SK-N-SH (cell line): ENCODE data around the gene NEK10. TPM values are rescaled to one million over a fixed set of nuclear protein-coding genes. Genes with fewer than 3 reads are reported as not detected.

Experiments
- CTCF ChIA-PET: fragments of 300-600, 350-600 bp; formaldehyde crosslinking; extraction: SDS; loops from one replicate; lab custom pipeline; 2021; lab: Yijun Ruan, JAX
- POLR2A ChIA-PET: fragments of 350-600 bp; sonication (Branson Sonifier 250); formaldehyde crosslinking; extraction: SDS; loops from one replicate; lab custom pipeline; 2020; ENCODE audit warnings: antibody characterized with exemption, inconsistent platforms; lab: Yijun Ruan, JAX
- DNase-seq: peaks from one replicate; pipeline ENCODE4 v3.0.0; 2012
- H2AFZ ChIP-seq: fragments of 200-600 bp; sonication (generic); 2 replicates; pipeline ENCODE4 v1.8.1; 2016; ENCODE audit warnings: antibody characterized with exemption, mild to moderate bottlenecking, low read depth
- H3F3A ChIP-seq: fragments of 200-600 bp; sonication (generic); replicated peaks from 2 replicates; pipeline ENCODE3; 2016; ENCODE audit warnings: antibody characterized with exemption, mild to moderate bottlenecking; ENCODE audit not compliant: insufficient read depth
- H3K27ac ChIP-seq, 2 experiments: fragments of 200-500 bp in 1 of 2; fragments of 200-600 bp in 1 of 2; sonication (Bioruptor generic) in 1 of 2; sonication (generic), shearing (Covaris generic) in 1 of 2; 2 replicates each; pipeline versions ENCODE4 v1.5.1 to v1.6.1; 2014 to 2016; ENCODE audit warnings: low read depth in 2 of 2, inconsistent platforms in 1 of 2, low read length in 1 of 2, mild to moderate bottlenecking in 1 of 2, mixed read lengths in 1 of 2
- H3K27me3 ChIP-seq: fragments of 200-600 bp; sonication (generic), shearing (Covaris generic); 2 replicates; pipeline ENCODE4 v1.6.1; 2016; ENCODE audit warnings: mixed run types; ENCODE audit not compliant: insufficient read depth
- H3K36me3 ChIP-seq, 2 experiments: fragments of 200-500 bp in 1 of 2; fragments of 200-600 bp in 1 of 2; sonication (Bioruptor generic) in 1 of 2; sonication (generic) in 1 of 2; replicated peaks in 1 of 2; 2 replicates each; pipeline versions ENCODE3 to v1.5.1; 2014 to 2016; ENCODE audit warnings: low read length in 1 of 2, mild to moderate bottlenecking in 1 of 2; ENCODE audit not compliant: insufficient read depth in 2 of 2, control insufficient read depth in 1 of 2
- H3K4me1 ChIP-seq, 2 experiments: fragments of 200-500 bp in 1 of 2; fragments of 200-600 bp in 1 of 2; sonication (Bioruptor generic) in 1 of 2; sonication (generic), shearing (Covaris generic) in 1 of 2; 2 replicates each; pipeline versions ENCODE4 v1.5.1 to v1.6.1; 2014 to 2016; ENCODE audit warnings: low read depth in 1 of 2, low read length in 1 of 2, mixed run types in 1 of 2; ENCODE audit not compliant: insufficient read depth in 2 of 2, control insufficient read depth in 1 of 2
- H3K4me2 ChIP-seq: fragments of 200-600 bp; sonication (generic), shearing (Covaris generic); 2 replicates; pipeline ENCODE4 v1.6.1; 2017; ENCODE audit warnings: mixed run types
- H3K4me3 ChIP-seq, 2 experiments: fragments of 200-500 bp in 1 of 2; fragments of 200-600 bp in 1 of 2; sonication (Bioruptor generic) in 1 of 2; sonication (generic), shearing (Covaris generic) in 1 of 2; 2 replicates each; pipeline versions ENCODE4 v1.5.1 to v1.8.1; 2014 to 2016; ENCODE audit warnings: low read depth in 2 of 2, inconsistent platforms in 1 of 2, low read length in 1 of 2, mild to moderate bottlenecking in 1 of 2, mixed read lengths in 1 of 2, moderate library complexity in 1 of 2
- H3K79me2 ChIP-seq: fragments of 200-600 bp; sonication (generic); 2 replicates; pipeline ENCODE4 v1.8.1; 2017; ENCODE audit warnings: mild to moderate bottlenecking; ENCODE audit not compliant: insufficient read depth
- H3K9ac ChIP-seq: fragments of 200-600 bp; sonication (generic); 2 replicates; pipeline ENCODE4 v1.6.1; 2017; ENCODE audit warnings: mixed run types
- H3K9me2 ChIP-seq: fragments of 200-600 bp; sonication (generic); 2 replicates; pipeline ENCODE4 v1.6.1; 2017; ENCODE audit warnings: mixed run types
- H3K9me3 ChIP-seq: fragments of 200-600 bp; sonication (generic); 2 replicates; pipeline ENCODE4 v1.6.1; 2017; ENCODE audit warnings: mixed run types, mild to moderate bottlenecking, moderate library complexity
- H4K20me1 ChIP-seq: fragments of 200-600 bp; sonication (generic); 2 replicates; pipeline ENCODE4 v1.6.1; 2017; ENCODE audit warnings: mild to moderate bottlenecking, mixed run types; ENCODE audit not compliant: insufficient read depth
- CHD2 ChIP-seq: fragments of 150-350 bp; IDR thresholded peaks from 2 replicates; pipeline ENCODE4 v1.6.1; 2018; ENCODE audit warnings: low read length; ENCODE audit not compliant: partially characterized antibody
- ELF1 ChIP-seq: IDR thresholded peaks from 2 replicates; pipeline ENCODE4 v1.4.0; 2012
- EP300 ChIP-seq, 2 experiments: IDR thresholded peaks; 2 replicates each; pipeline versions ENCODE4 v1.4.0 to v1.6.1; 2012; ENCODE audit warnings: borderline replicate concordance in 1 of 2, low read depth in 1 of 2, low read length in 1 of 2
- EZH2phosphoT487 ChIP-seq: fragments of 200-600 bp; sonication (generic); IDR thresholded peaks from 2 replicates; pipeline ENCODE4 v1.6.1; 2017; ENCODE audit warnings: low read depth, mixed run types, mild to moderate bottlenecking, antibody characterized with exemption, moderate library complexity, borderline replicate concordance
- FOSL2 ChIP-seq: IDR thresholded peaks from 2 replicates; pipeline ENCODE4 v1.4.0; 2012; ENCODE audit warnings: low read depth, mild to moderate bottlenecking, moderate library complexity, borderline replicate concordance
- FOXJ3 ChIP-seq: sonication (generic); formaldehyde crosslinking; IDR thresholded peaks from 2 replicates; pipeline ENCODE4 v1.5.1; 2020; ENCODE audit warnings: mild to moderate bottlenecking, missing genetic modification reagents
- FOXM1 ChIP-seq: IDR thresholded peaks from 2 replicates; pipeline ENCODE4 v1.4.0; 2012; ENCODE audit warnings: low read depth, mild to moderate bottlenecking
- GABPA ChIP-seq: IDR thresholded peaks from 2 replicates; pipeline ENCODE4 v1.4.0; 2012; ENCODE audit warnings: low read depth, mild to moderate bottlenecking
- MAX ChIP-seq: IDR thresholded peaks from 2 replicates; pipeline ENCODE4 v1.4.0; 2012; ENCODE audit warnings: low read depth
- MXI1 ChIP-seq: IDR thresholded peaks from 2 replicates; pipeline ENCODE4 v1.6.1; 2012; ENCODE audit warnings: mild to moderate bottlenecking, low read depth, low read length, improper control_type of control experiment
- NFIC ChIP-seq: IDR thresholded peaks from 2 replicates; pipeline ENCODE4 v1.4.0; 2012; ENCODE audit warnings: borderline replicate concordance
- POLR2AphosphoS5 ChIP-seq: IDR thresholded peaks from 2 replicates; pipeline ENCODE4 v1.6.1; 2012; ENCODE audit warnings: low read depth, low read length
- RAD21 ChIP-seq: IDR thresholded peaks from 2 replicates; pipeline ENCODE4 v1.6.1; 2012; ENCODE audit warnings: mild to moderate bottlenecking, low read length
- RCOR1 ChIP-seq: fragments of 150-350 bp; IDR thresholded peaks from 2 replicates; pipeline ENCODE4 v1.6.1; 2017; ENCODE audit warnings: antibody characterized with exemption, low read length
- RFX5 ChIP-seq: IDR thresholded peaks from 2 replicates; pipeline ENCODE4 v1.6.1; 2012; ENCODE audit warnings: mild to moderate bottlenecking, improper control_type of control experiment, low read length
- RXRA ChIP-seq: IDR thresholded peaks from 2 replicates; pipeline ENCODE4 v1.4.0; 2012; ENCODE audit warnings: low read depth, mild to moderate bottlenecking, borderline replicate concordance
- TCF12 ChIP-seq: IDR thresholded peaks from 2 replicates; pipeline ENCODE4 v1.4.0; 2012
- YY1 ChIP-seq: IDR thresholded peaks from 2 replicates; pipeline ENCODE4 v1.4.0; 2012; ENCODE audit warnings: low read depth, mild to moderate bottlenecking
- WGBS: methylation state at CpG from one replicate; pipeline ENCODE4 v1.1.6; 2017; ENCODE audit warnings: low lambda C conversion rate; 5-methylcytosine and 5-hydroxymethylcytosine counted together
- polyA plus RNA-seq, 3 experiments: library from polyadenylated mRNA; depleted of rRNA; stranded (reverse); fragments of >200 nt; gene quantifications; 2 replicates each; pipeline ENCODE4 v1.2.3, GENCODE V29; 2012
- TF ChIP-seq, protein P1 (sequence below): IDR thresholded peaks from 2 replicates; pipeline ENCODE4 v1.4.0; 2012; ENCODE audit warnings: low read depth, borderline replicate concordance
- TF ChIP-seq, protein P2 (sequence below): IDR thresholded peaks from 2 replicates; pipeline ENCODE4 v1.6.1; 2012; ENCODE audit warnings: mild to moderate bottlenecking, low read depth, low read length, moderate library complexity

The NEK10 gene
- polyA plus RNA-seq, 1 of the 3 experiments (the other 2 are of a cell fraction): 1.0 TPM

DNA sequence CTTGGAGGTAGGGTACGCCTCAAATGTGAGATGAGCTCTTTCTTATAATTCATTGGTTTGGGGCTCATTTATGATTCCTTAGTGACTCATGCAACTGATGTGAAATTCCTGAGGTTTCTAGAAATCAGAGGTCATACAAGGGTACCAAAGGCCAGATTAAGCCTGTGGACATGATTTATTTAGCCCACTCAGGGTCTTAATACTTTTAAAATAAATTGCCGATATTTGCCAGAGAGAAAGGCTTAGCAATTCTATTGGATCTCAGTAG lies 289.0 kb downstream of the NEK10 start:
- H3K4me3 ChIP-seq: no peak overlapping the region
- H3K27me3 ChIP-seq: no peaks in the 10 kb centered on the region
- no peaks in the 10 kb centered on the region for H3K36me3 ChIP-seq
- CTCF ChIA-PET: no interaction called here
- DNase-seq: no peak
- no peak overlapping the region for H3K27ac ChIP-seq
- H3K4me2 ChIP-seq: no peak overlapping the region
- H3K4me1 ChIP-seq: no peaks in the 10 kb centered on the region; a peak in 1 of 4 replicates
- no peak for TF ChIP-seq FOXJ3 (CRISPR knock-in tag)
- no peak for TF ChIP-seq GABPA
- TF ChIP-seq ELF1: no peak
- no peak for TF ChIP-seq EZH2phosphoT487
- no peak for TF ChIP-seq NFIC
- no peak for TF ChIP-seq CHD2
- TF ChIP-seq FOSL2: no peak
- TF ChIP-seq RCOR1: no peak
- TF ChIP-seq MAX: no peak
- TF ChIP-seq POLR2AphosphoS5: no peak
- no peak for TF ChIP-seq YY1
- TF ChIP-seq MXI1: no peak
- no peak for TF ChIP-seq EP300 (IDR thresholded peaks at IDR 0.05; ENCODE audit: borderline replicate concordance in 1 of 2, low read depth in 1 of 2, low read length in 1 of 2)
- TF ChIP-seq, protein P1, sequence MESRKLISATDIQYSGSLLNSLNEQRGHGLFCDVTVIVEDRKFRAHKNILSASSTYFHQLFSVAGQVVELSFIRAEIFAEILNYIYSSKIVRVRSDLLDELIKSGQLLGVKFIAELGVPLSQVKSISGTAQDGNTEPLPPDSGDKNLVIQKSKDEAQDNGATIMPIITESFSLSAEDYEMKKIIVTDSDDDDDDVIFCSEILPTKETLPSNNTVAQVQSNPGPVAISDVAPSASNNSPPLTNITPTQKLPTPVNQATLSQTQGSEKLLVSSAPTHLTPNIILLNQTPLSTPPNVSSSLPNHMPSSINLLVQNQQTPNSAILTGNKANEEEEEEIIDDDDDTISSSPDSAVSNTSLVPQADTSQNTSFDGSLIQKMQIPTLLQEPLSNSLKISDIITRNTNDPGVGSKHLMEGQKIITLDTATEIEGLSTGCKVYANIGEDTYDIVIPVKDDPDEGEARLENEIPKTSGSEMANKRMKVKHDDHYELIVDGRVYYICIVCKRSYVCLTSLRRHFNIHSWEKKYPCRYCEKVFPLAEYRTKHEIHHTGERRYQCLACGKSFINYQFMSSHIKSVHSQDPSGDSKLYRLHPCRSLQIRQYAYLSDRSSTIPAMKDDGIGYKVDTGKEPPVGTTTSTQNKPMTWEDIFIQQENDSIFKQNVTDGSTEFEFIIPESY: no peak
- TF ChIP-seq TCF12: no peak
- TF ChIP-seq RXRA: no peak
- TF ChIP-seq, protein P2, sequence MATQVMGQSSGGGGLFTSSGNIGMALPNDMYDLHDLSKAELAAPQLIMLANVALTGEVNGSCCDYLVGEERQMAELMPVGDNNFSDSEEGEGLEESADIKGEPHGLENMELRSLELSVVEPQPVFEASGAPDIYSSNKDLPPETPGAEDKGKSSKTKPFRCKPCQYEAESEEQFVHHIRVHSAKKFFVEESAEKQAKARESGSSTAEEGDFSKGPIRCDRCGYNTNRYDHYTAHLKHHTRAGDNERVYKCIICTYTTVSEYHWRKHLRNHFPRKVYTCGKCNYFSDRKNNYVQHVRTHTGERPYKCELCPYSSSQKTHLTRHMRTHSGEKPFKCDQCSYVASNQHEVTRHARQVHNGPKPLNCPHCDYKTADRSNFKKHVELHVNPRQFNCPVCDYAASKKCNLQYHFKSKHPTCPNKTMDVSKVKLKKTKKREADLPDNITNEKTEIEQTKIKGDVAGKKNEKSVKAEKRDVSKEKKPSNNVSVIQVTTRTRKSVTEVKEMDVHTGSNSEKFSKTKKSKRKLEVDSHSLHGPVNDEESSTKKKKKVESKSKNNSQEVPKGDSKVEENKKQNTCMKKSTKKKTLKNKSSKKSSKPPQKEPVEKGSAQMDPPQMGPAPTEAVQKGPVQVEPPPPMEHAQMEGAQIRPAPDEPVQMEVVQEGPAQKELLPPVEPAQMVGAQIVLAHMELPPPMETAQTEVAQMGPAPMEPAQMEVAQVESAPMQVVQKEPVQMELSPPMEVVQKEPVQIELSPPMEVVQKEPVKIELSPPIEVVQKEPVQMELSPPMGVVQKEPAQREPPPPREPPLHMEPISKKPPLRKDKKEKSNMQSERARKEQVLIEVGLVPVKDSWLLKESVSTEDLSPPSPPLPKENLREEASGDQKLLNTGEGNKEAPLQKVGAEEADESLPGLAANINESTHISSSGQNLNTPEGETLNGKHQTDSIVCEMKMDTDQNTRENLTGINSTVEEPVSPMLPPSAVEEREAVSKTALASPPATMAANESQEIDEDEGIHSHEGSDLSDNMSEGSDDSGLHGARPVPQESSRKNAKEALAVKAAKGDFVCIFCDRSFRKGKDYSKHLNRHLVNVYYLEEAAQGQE: no peak
- no peak for TF ChIP-seq RFX5
- no peak for TF ChIP-seq FOXM1
- no peak for TF ChIP-seq RAD21
- no peak overlapping the region for H2AFZ ChIP-seq
- H3K79me2 ChIP-seq: no peaks in the 10 kb centered on the region
- no peaks in the 10 kb centered on the region for H4K20me1 ChIP-seq
- no peaks in the 10 kb centered on the region for H3K9me3 ChIP-seq
- POLR2A ChIA-PET: no interaction called here
- no peak overlapping the region for H3K9ac ChIP-seq
- no peaks in the 10 kb centered on the region for H3F3A ChIP-seq
- no peaks in the 10 kb centered on the region; the same call in 1 of the 2 replicates for H3K9me2 ChIP-seq
- WGBS: 48% methylated on average over 2 of the region's 2 CpGs
